Glutamatergic neuron (in vitro differentiated cells): Measurements from ENCODE around the gene CHID1. TPM values are rescaled to one million over a fixed set of nuclear protein-coding genes. Genes with fewer than 3 reads are reported as not detected.

Experiments
- DNase-seq: peaks from one replicate; pipeline ENCODE4 v3.0.0; 2022
- H3K27ac Mint-ChIP-seq: one replicate; pipeline ENCODE4 v1.8.0; 2020; ENCODE audit warnings: mild to moderate bottlenecking, mixed read lengths, inconsistent platforms; ENCODE audit not compliant: unreplicated experiment
- H3K27me3 Mint-ChIP-seq: one replicate; pipeline ENCODE4 v1.8.0; 2020; ENCODE audit warnings: mild to moderate bottlenecking, moderate library complexity, mixed read lengths, inconsistent platforms; ENCODE audit not compliant: unreplicated experiment
- H3K36me3 Mint-ChIP-seq: one replicate; pipeline ENCODE4 v1.8.0; 2020; ENCODE audit warnings: mild to moderate bottlenecking, mixed read lengths, inconsistent platforms; ENCODE audit not compliant: unreplicated experiment
- H3K4me1 Mint-ChIP-seq: one replicate; pipeline ENCODE4 v1.8.0; 2020; ENCODE audit warnings: mild to moderate bottlenecking, low read depth, mixed read lengths, inconsistent platforms; ENCODE audit not compliant: unreplicated experiment
- H3K4me3 Mint-ChIP-seq: one replicate; pipeline ENCODE4 v1.8.0; 2020; ENCODE audit warnings: mild to moderate bottlenecking, mixed read lengths, inconsistent platforms; ENCODE audit not compliant: unreplicated experiment
- H3K9me3 Mint-ChIP-seq: one replicate; pipeline ENCODE4 v1.8.0; 2020; ENCODE audit warnings: mild to moderate bottlenecking, moderate library complexity, mixed read lengths, inconsistent platforms; ENCODE audit not compliant: unreplicated experiment
- total RNA-seq: library from RNA; stranded (reverse); fragmentation: NEBNext Ultra II Directional; extraction: Animal tissue kit (Norgen Biotek cat#: 25700); gene quantifications from one replicate; pipeline ENCODE4 v1.2.1, GENCODE V29; 2021; ENCODE audit not compliant: unreplicated experiment
- TF ChIP-seq, protein P1 (sequence below): fragments of 200-600 bp; sonication (generic); IDR thresholded peaks from one replicate; pipeline ENCODE4 v1.5.0; 2021; ENCODE audit not compliant: partially characterized antibody, unreplicated experiment

The CHID1 gene
- total RNA-seq, 1 donor from 2014 or later: 56.1 TPM

DNA sequence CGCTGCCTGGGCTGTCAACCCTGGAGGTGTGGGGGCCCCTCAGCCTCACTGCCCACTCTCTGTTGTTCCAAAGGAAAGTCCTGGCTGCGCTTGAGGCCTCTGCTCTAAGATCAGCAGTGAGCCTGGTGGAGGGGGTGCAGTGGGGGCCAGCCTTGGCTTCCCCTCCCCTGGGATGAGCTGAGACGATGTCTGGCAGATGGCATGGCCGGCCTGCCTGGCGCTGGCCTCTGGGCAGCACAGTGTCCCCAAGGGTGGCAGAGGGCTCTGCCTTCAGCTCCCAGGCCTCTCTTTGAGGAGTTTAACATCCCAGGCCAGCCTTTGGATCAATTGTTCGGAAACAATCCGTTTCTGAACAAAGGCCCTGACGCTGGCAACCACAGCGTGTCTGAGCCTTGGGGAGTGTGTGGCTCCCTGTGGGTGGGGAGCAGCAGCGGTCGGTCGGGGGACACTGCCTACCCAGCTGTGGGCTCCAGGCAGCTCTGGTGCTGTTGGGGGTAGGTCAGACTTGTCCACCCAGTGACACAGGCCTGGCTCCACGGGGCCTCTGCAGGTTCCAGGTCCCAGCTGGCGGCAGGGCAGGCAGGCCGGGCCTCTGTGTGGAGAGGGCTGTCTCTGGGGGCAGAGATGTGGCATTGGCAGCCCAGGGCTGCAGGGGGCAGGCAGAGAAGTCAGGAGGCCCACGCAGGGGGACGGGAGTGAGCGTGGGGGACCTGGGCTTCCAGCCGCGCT is 55.8 kb downstream of the CHID1 start:
- TF ChIP-seq, protein P1, sequence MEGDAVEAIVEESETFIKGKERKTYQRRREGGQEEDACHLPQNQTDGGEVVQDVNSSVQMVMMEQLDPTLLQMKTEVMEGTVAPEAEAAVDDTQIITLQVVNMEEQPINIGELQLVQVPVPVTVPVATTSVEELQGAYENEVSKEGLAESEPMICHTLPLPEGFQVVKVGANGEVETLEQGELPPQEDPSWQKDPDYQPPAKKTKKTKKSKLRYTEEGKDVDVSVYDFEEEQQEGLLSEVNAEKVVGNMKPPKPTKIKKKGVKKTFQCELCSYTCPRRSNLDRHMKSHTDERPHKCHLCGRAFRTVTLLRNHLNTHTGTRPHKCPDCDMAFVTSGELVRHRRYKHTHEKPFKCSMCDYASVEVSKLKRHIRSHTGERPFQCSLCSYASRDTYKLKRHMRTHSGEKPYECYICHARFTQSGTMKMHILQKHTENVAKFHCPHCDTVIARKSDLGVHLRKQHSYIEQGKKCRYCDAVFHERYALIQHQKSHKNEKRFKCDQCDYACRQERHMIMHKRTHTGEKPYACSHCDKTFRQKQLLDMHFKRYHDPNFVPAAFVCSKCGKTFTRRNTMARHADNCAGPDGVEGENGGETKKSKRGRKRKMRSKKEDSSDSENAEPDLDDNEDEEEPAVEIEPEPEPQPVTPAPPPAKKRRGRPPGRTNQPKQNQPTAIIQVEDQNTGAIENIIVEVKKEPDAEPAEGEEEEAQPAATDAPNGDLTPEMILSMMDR: no peak
- peaks cover 18% of the 10 kb centered on the region for H3K27me3 Mint-ChIP-seq
- H3K36me3 Mint-ChIP-seq: no peaks in the 10 kb centered on the region
- H3K27ac Mint-ChIP-seq: peak overlapping the region; percentile 55
- peaks cover 22% of the 10 kb centered on the region for H3K4me1 Mint-ChIP-seq
- no peak for DNase-seq
- H3K4me3 Mint-ChIP-seq: no peak overlapping the region
- peaks cover 14% of the 10 kb centered on the region for H3K9me3 Mint-ChIP-seq

DNA sequence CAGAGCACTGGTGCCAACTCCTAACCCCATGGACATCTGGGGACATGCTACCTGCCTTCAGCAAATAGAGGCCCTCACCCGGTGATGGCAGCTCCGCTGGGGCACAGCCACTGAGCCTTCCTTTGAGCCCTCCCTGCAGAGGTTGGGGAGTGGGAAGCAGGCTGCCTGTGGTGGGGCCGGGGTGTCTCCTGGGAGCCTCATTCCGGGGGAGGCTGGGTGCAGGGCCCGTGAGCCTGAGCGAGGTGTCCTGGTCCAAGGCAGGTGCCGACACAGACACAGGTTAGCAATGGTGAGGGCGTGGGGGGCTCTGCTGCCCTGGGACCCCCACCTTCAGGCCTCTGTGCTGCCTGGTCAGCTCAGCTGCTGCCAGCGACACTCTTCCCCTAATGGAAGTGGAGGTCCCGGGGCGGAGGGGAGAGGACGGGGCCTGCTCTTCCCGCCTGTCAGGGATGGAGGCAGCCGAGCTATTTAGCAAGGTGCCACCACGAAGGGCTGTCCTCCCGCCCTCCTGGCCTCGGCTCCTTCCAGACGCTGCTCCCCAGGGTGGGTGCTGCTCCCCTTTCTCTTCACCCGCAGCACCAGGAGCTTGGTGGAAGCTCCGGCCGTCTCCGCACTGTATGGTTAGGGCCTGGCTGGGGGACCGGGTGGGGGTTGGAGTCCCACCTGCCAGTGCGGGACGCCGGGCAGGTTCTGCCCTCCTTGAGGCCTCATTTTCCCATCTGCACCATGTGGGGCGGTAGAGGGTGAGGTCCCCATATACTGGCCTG is 56.7 kb downstream of the CHID1 start:
- TF ChIP-seq, protein P1: no peak
- H3K4me3 Mint-ChIP-seq: no peak overlapping the region
- H3K36me3 Mint-ChIP-seq: no peaks in the 10 kb centered on the region
- no peak for DNase-seq
- H3K4me1 Mint-ChIP-seq: peaks cover 20% of the 10 kb centered on the region
- H3K27me3 Mint-ChIP-seq: peaks cover 15% of the 10 kb centered on the region
- H3K9me3 Mint-ChIP-seq: peaks cover 11% of the 10 kb centered on the region
- no peak overlapping the region for H3K27ac Mint-ChIP-seq

DNA sequence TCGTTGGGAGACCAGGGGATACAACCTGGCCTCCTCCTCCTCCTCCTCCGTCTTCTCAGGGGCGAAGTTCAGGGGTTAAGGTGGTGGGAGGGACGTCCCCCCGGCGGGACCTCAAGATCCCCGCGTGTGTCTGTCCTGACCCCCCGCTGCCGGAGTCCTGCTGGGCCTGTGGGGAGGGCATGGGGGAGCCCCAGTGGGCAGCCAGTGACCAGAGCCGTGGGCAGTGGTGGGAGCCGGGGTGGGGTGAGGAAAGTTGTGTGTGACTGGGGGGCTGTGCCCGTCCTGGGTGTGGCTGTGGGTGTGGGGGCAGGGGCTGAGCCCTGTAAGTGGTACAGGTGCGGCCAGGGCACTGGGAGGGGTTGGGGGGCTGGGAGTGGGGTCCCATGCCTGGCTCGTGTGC is 57.8 kb downstream of the CHID1 start:
- Mint-ChIP-seq H3K9me3 (peaks cover 11% of the 10 kb centered on the region), H3K27me3 (peaks cover 12% of the 10 kb centered on the region), H3K36me3 (no peaks in the 10 kb centered on the region), H3K27ac (no peak overlapping the region), H3K4me1 (peaks cover 13% of the 10 kb centered on the region), H3K4me3 (no peak overlapping the region)
- TF ChIP-seq, protein P1: no peak
- DNase-seq: no peak

DNA sequence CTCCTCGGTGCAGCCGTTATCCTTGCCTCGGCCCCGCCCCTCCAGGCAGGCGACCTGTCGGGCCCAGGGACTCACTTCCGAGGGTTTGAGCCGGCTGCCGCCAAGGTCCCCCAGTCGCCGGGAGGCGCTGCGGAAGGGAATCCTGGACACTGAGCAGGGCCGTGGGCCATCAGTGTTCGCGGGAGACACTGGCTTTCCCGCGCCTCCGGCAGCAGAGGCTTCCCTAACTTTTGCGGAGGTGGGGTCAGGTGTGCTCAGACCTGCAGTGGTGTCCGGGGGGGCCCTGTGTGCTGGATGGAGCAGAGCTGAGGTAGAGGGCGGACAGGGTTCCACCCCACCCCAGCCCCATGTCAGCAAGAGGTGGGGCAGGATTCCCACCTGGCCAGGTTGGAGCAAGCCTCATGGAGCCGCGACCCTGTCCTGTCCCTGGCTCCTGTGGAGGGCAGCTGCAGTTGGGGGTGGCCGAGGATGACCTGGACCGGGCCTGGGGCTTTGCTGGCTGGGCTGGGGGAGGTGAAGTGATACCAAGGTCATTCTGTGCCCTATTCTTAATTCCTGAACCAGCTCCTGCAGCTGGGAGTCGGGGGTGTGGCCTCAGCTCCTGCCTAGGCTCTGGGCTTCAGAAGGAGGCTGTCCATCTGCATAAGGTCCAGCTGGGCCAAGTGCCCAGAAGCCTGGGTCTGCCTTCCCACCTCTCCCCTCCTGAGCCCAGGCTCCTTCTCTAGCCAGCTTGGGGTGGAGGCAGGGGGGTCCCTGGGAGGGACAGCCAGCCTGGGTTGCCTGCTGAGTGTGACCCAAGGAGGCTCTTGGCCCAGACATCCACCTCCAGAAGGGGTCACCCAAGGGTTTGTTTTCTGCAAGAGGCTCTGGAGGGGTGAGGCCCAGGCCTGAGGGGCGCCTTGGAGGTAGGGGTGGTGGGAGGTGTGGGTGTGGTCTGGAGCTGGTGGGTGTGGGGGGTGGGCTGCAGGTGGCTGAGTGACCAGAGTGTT is 59.5 kb downstream of the CHID1 start:
- Mint-ChIP-seq H3K4me3 (peak overlapping the region; percentile 76), H3K4me1 (peaks cover 4% of the 10 kb centered on the region), H3K27ac (no peak overlapping the region), H3K9me3 (peaks cover 4% of the 10 kb centered on the region), H3K36me3 (no peaks in the 10 kb centered on the region), H3K27me3 (peaks cover 3% of the 10 kb centered on the region)
- TF ChIP-seq, protein P1: no peak
- peak; percentile 69 for DNase-seq
